GM18519 (cell line): ENCODE results near the gene LCE2C.
"Not testable (repeated sequence)": the region's sequence is repeated elsewhere in the genome, so short reads cannot be mapped to it uniquely, and the experiment has no call there.

Source experiments
- ATAC-seq: cut with Tn5 transposase; IDR thresholded peaks from one replicate; pipeline ENCODE4 v1.9.1; 2021; ENCODE audit warnings: mild to moderate bottlenecking, moderate library complexity; ENCODE audit not compliant: unreplicated experiment, low FRiP score

Gene LCE2C, protein sequence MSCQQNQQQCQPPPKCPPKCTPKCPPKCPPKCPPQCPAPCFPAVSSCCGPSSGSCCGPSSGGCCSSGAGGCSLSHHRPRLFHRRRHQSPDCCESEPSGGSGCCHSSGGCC

GRCh38 chr1:152674983-152675382, at the start of gene LCE2C:
Gene LCE2C (plus strand): TSS chr1:152675279. CDS start chr1:152676016, 737 bp downstream.
- ATAC-seq: not testable (repeated sequence)

GRCh38 chr1:152626744-152627143, 48.3 kb upstream of the LCE2C start:
- no peak for ATAC-seq

- ATAC-seq: no peak
Measured at GRCh38 chr1:152630596-152630995, 44.5 kb upstream of the LCE2C start.

DNA sequence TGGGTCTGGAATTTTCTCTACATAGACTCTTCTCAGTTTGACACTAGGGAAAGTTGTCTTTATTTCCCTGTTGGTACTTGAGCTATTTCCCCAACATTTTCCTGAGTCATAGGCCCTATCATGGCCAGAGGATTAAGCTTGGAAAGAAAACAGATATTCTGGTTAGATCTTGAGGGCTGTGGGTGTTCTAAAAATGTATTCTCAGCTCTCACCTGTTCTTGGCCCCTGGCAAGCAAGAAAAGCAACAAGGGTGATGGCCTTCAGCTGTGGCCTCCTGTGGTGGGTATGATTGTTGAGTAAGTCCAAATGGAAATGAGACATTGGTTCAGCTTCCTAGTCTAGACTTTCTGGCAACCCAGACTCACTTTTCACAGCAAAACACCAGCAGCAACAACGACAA, 34.7 kb upstream of the LCE2C start:
- ATAC-seq: no peak

DNA sequence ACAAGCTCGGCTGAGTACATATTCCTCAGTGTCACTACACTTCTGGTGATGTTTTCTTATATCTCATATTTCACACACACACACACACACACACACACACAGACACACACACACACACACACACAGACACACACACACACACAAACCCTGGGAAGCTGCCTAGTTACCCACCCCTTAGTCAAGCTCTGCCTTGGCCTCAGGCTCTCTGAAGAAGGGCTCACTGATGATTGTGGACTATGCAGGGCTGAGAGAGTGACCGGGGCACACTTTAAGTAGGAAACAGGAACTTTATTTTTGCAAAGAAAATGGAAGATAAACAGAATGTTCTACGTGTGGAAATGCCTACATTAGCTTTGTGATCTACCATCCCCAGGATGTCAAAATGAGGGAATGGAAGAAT, 31.1 kb upstream of the LCE2C start:
- ATAC-seq: no peak

- no peak for ATAC-seq
Measured at GRCh38 chr1:152645146-152645545, 29.9 kb upstream of the LCE2C start.

DNA sequence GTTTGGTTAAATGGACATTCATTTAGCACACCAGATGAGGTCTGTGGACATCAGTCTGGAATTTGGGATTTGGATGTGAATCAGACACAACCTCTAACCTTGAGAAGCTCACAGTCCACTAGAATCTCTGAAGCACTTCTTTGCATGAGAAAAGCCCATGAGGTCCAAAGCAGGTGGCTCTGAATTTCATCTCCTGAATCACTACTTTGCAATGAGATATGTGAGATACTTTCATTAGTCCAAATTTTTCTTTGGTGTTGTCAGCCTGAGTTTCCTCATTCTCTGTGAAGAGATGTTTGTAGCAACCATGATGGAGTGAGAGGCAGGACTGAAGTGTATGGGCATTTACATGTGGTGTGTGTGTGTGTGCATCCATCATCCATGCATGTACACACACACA, 28.4 kb upstream of the LCE2C start:
- ATAC-seq: no peak

- ATAC-seq: no peak
Measured at GRCh38 chr1:152654110-152654509, 21.0 kb upstream of the LCE2C start.

DNA sequence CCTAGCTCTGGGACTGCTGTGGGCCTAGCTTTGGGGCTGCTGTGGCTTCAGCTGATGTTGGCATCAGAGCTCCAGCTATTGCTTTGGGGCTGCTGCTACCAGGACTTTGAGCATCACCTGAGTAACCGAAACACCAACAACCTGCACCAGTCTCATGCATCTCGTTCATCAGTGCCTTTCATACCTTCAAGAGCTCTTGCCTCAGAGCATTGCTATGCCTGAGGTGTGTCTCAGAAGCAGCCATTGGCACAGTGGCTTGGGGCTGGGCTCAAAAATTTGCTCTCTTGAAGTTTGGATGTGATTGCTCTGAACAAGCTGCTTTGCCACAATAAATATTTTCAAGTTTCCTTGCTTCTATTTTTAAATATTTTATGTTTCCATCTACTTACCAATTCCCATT, 18.6 kb upstream of the LCE2C start:
- no peak for ATAC-seq

DNA sequence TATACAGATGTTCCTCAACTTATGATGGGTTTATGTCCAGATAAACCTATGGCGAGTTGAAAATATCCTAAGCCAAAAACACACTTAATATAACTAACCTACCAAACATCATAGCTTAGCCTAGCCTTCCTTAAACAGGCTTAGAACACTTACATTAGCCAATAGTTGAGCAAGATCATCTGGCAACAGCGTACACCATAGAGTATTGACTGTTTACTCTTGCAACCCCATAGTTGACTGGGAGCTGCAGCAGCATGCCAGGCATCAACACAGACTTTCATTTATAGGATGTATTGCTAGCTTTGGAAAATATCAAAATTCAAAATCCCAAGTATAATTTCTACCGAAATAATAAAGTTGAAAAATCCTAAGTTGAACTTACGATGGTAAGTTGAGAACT, 17.4 kb upstream of the LCE2C start:
- ATAC-seq: no peak

GRCh38 chr1:152658649-152659048, 16.4 kb upstream of the LCE2C start:
- no peak for ATAC-seq

- no peak for ATAC-seq
Measured at GRCh38 chr1:152663098-152663497, 12.0 kb upstream of the LCE2C start, which contains the start of gene LCE2D. Gene LCE2D (plus strand): TSS chr1:152663380. CDS start chr1:152664106, 726 bp downstream.

DNA sequence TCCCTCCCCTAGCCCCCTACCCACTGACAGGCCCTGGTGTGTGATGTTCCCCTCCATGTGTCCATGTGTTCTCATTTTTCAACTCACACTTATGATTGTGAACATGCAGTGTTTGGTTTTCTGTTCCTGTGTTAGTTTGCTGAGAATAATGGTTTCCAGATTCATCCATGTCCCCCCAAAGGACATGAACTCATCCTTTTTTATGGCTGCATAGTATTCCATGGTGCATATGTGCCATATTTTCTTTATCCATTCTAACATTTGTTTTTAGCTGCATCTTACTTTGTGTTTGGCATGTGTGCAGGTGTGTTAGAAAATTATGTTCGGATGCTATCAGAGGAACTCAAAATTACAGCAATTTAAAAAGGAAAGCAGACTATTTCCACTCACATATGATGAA, 8.9 kb upstream of the LCE2C start:
- not testable (repeated sequence) for ATAC-seq

DNA sequence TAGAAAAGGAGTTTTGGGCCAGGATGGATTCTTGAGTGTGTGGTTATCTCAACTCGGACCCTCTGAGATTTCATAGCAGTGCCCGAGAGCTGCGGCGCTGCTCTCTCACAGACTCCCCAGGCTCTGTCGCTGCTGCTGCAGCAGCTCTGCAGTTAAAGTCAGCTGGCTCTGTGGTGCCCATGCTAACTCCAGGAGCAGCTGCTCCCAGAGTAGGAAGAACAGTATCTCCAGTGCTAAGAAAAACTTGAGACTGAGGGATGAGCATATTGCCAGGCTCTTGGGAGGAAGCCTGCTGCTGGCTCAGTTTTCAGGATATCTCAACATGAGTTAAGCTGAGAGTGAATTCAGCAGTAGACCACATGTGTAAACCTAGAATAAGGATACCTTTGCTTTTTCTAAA, 7.4 kb upstream of the LCE2C start:
- no peak for ATAC-seq

GRCh38 chr1:152673016-152673415, 2.1 kb upstream of the LCE2C start:
- no peak for ATAC-seq

DNA sequence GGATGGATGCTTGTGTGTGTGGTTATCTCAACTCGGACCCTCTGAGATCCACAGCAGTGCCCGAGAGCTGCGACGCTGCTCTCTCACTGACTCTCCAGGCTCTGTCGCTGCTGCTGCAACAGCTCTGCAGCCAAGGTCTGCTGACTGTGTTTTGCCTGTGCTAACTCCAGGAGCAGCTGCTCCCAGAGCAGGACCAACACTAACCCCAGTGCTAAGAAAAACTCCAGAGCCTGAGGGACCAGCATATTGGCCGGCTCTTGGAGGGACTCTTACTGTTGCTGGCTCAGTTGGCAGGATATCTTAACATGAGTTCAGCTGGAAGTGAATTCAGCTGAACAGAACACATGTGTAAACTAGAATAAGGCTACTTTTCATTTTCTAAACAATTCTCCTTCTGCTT, 4.4 kb downstream of the LCE2C start:
- no peak for ATAC-seq

GRCh38 chr1:152681616-152682015, 6.5 kb downstream of the LCE2C start:
- no peak for ATAC-seq

DNA sequence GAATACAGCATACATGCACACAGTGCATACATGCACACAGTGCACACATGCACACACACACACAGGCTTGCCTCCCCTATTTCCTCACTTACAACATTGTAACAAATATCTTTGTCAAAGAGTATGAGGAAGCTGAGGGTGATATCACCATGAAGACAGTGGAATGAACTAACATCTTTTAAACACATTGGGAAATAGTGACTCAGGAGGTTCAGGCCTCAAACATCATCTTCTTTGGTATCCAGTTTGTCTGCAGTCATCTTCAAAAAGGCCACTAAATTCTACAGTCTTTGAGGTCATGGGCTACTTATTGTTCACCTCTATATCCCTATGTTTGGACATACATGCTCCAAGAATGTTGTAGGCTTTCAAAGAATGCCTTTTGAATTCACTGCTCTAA, 8.8 kb downstream of the LCE2C start:
- ATAC-seq: no peak

DNA sequence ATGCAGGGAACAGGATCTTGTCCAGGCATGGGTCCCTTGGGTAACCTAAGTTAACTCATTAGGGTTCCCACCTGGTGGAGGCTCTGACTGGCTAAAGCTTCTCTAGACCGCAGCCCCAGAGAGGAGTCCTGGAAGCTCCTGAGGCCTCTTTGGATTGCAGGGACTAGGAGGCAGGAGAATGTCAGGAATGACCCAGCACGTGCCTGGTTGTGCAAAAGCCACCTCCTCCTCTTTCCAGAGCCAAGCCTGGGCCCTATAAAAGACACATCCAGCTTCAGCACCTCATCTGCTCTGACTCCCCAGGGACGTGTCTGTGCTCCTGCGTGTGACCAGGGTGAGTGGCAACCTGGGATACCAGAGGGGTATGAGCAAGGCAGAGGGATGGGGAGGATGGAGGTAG, 10.7 kb downstream of the LCE2C start, which contains the start of gene LCE2B:
Gene LCE2B, plus strand, starts transcription at position 301 of the 400 bp plus-strand sequence. CDS start 721 bp downstream, outside the sequence.
- not testable (repeated sequence) for ATAC-seq

DNA sequence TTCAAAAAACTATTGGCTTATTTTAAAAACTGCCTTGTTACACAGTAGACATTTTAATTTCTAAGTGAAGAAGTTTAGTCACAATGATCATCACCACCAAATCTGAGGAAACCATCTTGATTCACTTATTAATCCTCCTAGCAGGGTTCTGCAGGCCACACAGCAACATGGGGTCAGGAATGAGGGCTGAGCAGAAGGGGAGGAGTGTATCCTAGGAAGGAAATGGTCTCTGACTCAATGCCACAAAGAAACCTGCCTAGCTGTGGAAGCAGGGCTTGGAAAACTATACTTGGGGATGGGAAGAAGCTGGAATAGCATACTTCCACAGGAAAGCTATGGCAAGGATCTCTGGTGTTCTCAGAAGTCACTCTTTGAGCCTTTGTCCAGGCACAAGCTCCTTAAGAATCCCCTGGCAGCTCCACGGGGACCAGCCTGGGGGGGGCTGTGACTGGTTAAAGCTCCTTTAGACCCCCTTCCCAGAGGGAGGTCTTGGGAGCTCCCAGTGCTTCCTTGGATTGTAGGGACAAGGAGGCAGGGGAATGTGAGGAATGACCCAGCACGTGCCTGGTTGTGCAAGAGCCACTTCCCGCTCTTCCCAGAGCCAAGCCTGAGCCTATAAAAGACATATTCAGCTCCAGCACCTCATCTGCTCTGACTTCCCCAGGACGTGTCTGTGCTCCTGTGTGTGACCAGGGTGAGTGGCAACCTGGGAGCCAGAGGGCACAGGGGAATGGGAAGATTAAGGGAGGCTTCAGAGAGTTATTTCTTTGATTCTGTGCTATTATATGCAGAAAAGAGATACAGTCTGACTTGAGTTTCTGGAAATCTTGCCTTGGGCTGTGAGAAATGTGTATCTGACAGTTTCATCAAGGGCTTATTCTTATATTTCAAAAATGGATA, 22.9 kb downstream of the LCE2C start, which contains the start of gene LCE2A:
Gene LCE2A, plus strand, starts transcription at position 645 of the 900 bp plus-strand sequence. CDS start 557 bp downstream, outside the sequence.
- no peak for ATAC-seq

- ATAC-seq: no peak
Measured at GRCh38 chr1:152699746-152700145, 24.7 kb downstream of the LCE2C start.

GRCh38 chr1:152707860-152708259, 32.8 kb downstream of the LCE2C start, which contains the start of gene LCE4A:
Gene LCE4A (plus strand): TSS chr1:152708160. CDS start chr1:152709076, 916 bp downstream.
- ATAC-seq: no peak
